Kidney (tissue), 14 donors: ENCODE data around the gene GCK. TPM values are rescaled to one million over a fixed set of nuclear protein-coding genes. Genes with fewer than 3 reads are reported as not detected.

Experiments
- DNase-seq, 5 donors: peaks; one replicate each; pipeline ENCODE4 v3.0.0-alpha.2; 2013 to 2020
- FAIRE-seq: peaks from 2 replicates; lab custom pipeline; 2012; peaks lifted over from hg19 to GRCh38; lab: Jason Lieb, UNC
- H3K27ac ChIP-seq, 2 donors: one replicate each; pipeline ENCODE4 v1.7.0; 2013; ENCODE audit warnings: low read depth in 2 of 2, low read length in 2 of 2, inconsistent platforms in 1 of 2
- H3K27me3 ChIP-seq: one replicate; pipeline ENCODE4 v1.7.1; 2013; ENCODE audit warnings: low read length, inconsistent platforms; ENCODE audit not compliant: control insufficient read depth, insufficient read depth
- H3K36me3 ChIP-seq, 3 donors: one replicate each; pipeline versions ENCODE4 v1.7.0 to v1.7.1; 2013; ENCODE audit warnings: low read length in 3 of 3, control low read depth in 1 of 3, inconsistent platforms in 1 of 3; ENCODE audit not compliant: insufficient read depth in 3 of 3, control insufficient read depth in 2 of 3
- H3K4me1 ChIP-seq, 3 donors: one replicate each; pipeline versions ENCODE4 v1.7.0 to v1.7.1; 2013; ENCODE audit warnings: low read length in 3 of 3, inconsistent platforms in 1 of 3, low read depth in 1 of 3; ENCODE audit not compliant: control insufficient read depth in 2 of 3, insufficient read depth in 2 of 3
- H3K4me3 ChIP-seq, 3 donors: one replicate each; pipeline versions ENCODE4 v1.7.0 to v1.8.1; 2013; ENCODE audit warnings: low read length in 3 of 3, control low read depth in 1 of 3, inconsistent platforms in 1 of 3
- H3K9ac ChIP-seq, 3 donors: one replicate each; pipeline versions ENCODE4 v1.7.0 to v1.7.1; 2013; ENCODE audit warnings: low read length in 3 of 3, control low read depth in 1 of 3, inconsistent platforms in 1 of 3
- H3K9me3 ChIP-seq, 3 donors: one replicate each; pipeline versions ENCODE4 v1.7.0 to v1.7.1; 2013; ENCODE audit warnings: low read length in 3 of 3, control low read depth in 1 of 3, inconsistent platforms in 1 of 3; ENCODE audit not compliant: control insufficient read depth in 2 of 3, insufficient read depth in 1 of 3
- CTCF ChIP-seq: IDR thresholded peaks from 3 replicates; pipeline ENCODE4 v1.5.1; 2012; ENCODE audit warnings: mild to moderate bottlenecking, moderate library complexity, borderline replicate concordance; ENCODE audit not compliant: insufficient read depth; ENCODE audit errors: extremely low read depth
- intact Hi-C: fragments of 100-400 bp; cut with DNase I; formaldehyde crosslinking; loops from one replicate; pipeline ENCODE4 v1.11.1; 2022
- polyA plus RNA-seq: library from polyadenylated mRNA; stranded (reverse); fragments of 350-450 nt; fragmentation: Illumina TruSeq; extraction: RNeasy Lipid Tissue Mini Kit (QIAGEN cat#74804); gene quantifications from one replicate; pipeline ENCODE4 v1.2.3, GENCODE V29; 2014; ENCODE audit warnings: low read depth, low replicate concordance; ENCODE audit not compliant: insufficient read depth
- total RNA-seq: library from RNA; stranded (reverse); fragmentation: NEBNext Ultra II Directional; extraction: Animal tissue kit (Norgen Biotek cat#: 25700); gene quantifications from one replicate; pipeline ENCODE4 v1.2.1, GENCODE V29; 2021
- donor health status: control.
- donor health status: control.
- donor health status: control.
- donor health status: control.
- donor health status: control.
- donor health status: DM: yes; HTN: yes; CAD: no.
- donor health status: Normal renal cell carcinoma (clear cell type).

Gene GCK
- total and polyA plus RNA-seq, 2 donors from 2014 or later: 0.25 to 1.0 TPM

GRCh38 chr7:44094883-44095592 is 94.2 kb downstream of the GCK start:
- Histone ChIP-seq H3K4me1 (no peaks in the 10 kb centered on the region), H3K9ac (no peak overlapping the region), H3K9me3 (no peaks in the 10 kb centered on the region), H3K27me3 (no peaks in the 10 kb centered on the region), H3K4me3 (no peak overlapping the region), H3K36me3 (no peaks in the 10 kb centered on the region), H3K27ac (no peak overlapping the region)
- FAIRE-seq: no peak
- DNase-seq: peak in 1 of 5 donors; percentile 28
- TF ChIP-seq CTCF: no peak
- intact Hi-C loops: no loop called here

- FAIRE-seq (no peak), DNase-seq (no peak)
- Histone ChIP-seq H3K27ac (no peak overlapping the region), H3K4me1 (no peaks in the 10 kb centered on the region), H3K9ac (no peak overlapping the region), H3K36me3 (no peaks in the 10 kb centered on the region), H3K9me3 (no peaks in the 10 kb centered on the region), H3K4me3 (no peak overlapping the region), H3K27me3 (no peaks in the 10 kb centered on the region)
- no peak for TF ChIP-seq CTCF
- intact Hi-C loops: no loop called here
Observed at GRCh38 chr7:44094365-44094764, 94.9 kb downstream of the GCK start.

Other genes with a start within 250 kb of the GCK start
- gene SPDYE1, start 191.5 kb downstream of the GCK start, total RNA-seq: not detected
- not detected for gene SPDYE1, start 191.5 kb downstream of the GCK start, polyA plus RNA-seq
- gene DBNL, start 144.7 kb downstream of the GCK start, total RNA-seq: 103 TPM
- gene DBNL, start 144.7 kb downstream of the GCK start, polyA plus RNA-seq: 85.9 TPM
- 2.1 TPM for gene PGAM2, start 123.9 kb downstream of the GCK start, total RNA-seq
- 37.7 TPM for gene PGAM2, start 123.9 kb downstream of the GCK start, polyA plus RNA-seq
- 41.4 TPM for gene POLM, start 106.9 kb downstream of the GCK start, total RNA-seq
- 16.3 TPM for gene POLM, start 106.9 kb downstream of the GCK start, polyA plus RNA-seq
- gene AEBP1, start 85.1 kb downstream of the GCK start, total RNA-seq: 164 TPM
- gene AEBP1, start 85.1 kb downstream of the GCK start, polyA plus RNA-seq: 89.4 TPM
- gene POLD2, start 65.9 kb downstream of the GCK start, total RNA-seq: 60.0 TPM
- 119 TPM for gene POLD2, start 65.9 kb downstream of the GCK start, polyA plus RNA-seq
- not detected for gene MYL7, start 48.1 kb downstream of the GCK start, total RNA-seq
- not detected for gene MYL7, start 48.1 kb downstream of the GCK start, polyA plus RNA-seq
- 60.2 TPM for gene YKT6, start 11.5 kb upstream of the GCK start, total RNA-seq
- gene YKT6, start 11.5 kb upstream of the GCK start, polyA plus RNA-seq: 53.2 TPM
- 1.1 TPM for gene CAMK2B, start 136.2 kb upstream of the GCK start, total RNA-seq
- gene CAMK2B, start 136.2 kb upstream of the GCK start, polyA plus RNA-seq: 3.2 TPM